Measurements from ENCODE around the gene FBLN2.
"Not testable (repeated sequence)": the region's sequence is repeated elsewhere in the genome, so short reads cannot be mapped to it uniquely, and the experiment has no call there.

Gene FBLN2

DNA sequence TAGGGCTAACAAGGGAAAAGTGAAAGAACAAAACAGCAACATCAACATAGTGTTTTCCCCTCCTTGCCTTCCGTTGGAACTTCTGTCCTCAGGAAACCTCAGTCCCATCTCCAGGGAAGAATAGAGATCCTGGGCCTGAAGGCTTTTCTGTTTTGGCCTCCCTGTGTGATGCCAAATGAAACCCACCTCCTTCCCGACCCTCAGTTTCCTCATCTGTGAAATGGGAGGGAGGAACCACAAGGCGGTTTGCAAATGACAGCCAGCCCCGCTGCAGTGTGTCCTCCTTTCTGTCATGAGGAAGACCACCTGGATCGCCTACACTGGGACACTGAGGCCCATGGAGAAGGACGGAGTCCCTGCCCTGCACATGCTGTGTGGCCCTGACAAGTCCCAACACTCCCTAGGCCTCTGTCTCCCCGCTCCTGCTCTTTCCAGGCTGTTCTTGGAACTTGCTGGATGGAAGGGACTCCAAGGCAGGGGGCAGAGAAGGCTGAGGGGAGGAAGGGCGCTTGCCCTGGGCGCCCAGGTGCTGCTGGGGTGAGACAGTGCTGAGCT lies 28.5 kb upstream of the FBLN2 start:
- DNase-seq (ENCODE audit: extremely low read depth, low read depth) = no peak
- TF ChIP-seq CTCF (IDR thresholded peaks at IDR 0.05; ENCODE audit: low read depth, low read length) = no peak

DNA sequence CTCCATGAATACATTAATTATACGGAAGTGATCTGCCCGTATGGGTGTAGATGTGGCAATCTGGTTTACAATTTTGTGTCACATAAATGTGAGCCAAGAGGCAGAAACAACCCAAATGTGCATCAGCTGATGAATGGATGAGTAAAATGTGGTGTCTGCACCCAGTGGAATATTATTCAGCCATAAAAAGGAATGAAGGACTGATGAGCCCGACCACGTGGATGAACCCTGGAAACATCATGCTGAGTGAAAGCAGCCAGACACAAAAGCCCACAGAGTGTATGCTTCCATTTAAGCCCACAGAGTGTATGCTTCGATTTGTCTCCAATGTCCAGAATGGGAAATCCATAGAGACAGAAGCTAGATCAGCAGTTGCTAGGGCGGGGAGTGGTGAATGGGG lies 27.6 kb upstream of the FBLN2 start:
- TF ChIP-seq CTCF (IDR thresholded peaks at IDR 0.05; ENCODE audit: low read depth, low read length) = no peak
- DNase-seq (ENCODE audit: extremely low read depth, low read depth) = no peak

GRCh38 chr3:13521749-13522148 lies 27.2 kb upstream of the FBLN2 start:
- not testable (repeated sequence) for DNase-seq (ENCODE audit: extremely low read depth, low read depth)

- no peak for DNase-seq (ENCODE audit: extremely low read depth, low read depth)
- TF ChIP-seq CTCF (IDR thresholded peaks at IDR 0.05; ENCODE audit: low read depth, low read length) = no peak
Observed at GRCh38 chr3:13522236-13522635, 26.7 kb upstream of the FBLN2 start.

DNA sequence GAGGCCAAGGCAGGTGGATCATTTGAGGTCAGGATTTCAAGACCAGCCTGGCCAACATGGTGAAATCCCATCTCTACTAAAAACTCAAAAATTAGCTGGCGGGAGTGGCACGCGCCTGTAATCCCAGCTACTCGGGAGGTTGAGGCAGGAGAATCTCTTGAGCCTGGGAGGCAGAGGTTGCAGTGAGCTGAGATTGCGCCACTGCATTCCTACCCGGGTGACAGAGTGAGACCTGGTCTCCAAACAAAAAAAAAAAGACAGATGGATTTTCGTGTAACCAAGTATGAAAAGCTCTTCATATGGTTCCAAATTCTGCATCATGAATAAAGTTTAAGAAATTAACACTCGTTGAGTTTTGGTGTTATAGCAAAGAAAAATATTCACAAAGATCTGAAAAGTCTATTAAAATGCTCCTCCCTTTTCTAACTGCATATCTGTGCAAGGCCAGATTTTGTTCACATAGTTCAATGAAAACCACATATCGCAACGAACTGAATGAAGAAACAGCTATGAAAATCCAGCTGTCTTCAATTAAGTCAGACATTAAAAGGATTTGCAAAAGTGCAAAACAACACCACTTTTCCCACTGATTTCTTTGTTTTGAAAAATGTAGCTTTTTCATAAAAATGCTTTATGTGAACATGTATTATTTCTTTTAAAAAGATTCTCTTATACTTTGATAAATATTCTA lies 23.8 kb upstream of the FBLN2 start:
- no peak for TF ChIP-seq CTCF (IDR thresholded peaks at IDR 0.05; ENCODE audit: low read depth, low read length)
- no peak for DNase-seq (ENCODE audit: extremely low read depth, low read depth)

DNA sequence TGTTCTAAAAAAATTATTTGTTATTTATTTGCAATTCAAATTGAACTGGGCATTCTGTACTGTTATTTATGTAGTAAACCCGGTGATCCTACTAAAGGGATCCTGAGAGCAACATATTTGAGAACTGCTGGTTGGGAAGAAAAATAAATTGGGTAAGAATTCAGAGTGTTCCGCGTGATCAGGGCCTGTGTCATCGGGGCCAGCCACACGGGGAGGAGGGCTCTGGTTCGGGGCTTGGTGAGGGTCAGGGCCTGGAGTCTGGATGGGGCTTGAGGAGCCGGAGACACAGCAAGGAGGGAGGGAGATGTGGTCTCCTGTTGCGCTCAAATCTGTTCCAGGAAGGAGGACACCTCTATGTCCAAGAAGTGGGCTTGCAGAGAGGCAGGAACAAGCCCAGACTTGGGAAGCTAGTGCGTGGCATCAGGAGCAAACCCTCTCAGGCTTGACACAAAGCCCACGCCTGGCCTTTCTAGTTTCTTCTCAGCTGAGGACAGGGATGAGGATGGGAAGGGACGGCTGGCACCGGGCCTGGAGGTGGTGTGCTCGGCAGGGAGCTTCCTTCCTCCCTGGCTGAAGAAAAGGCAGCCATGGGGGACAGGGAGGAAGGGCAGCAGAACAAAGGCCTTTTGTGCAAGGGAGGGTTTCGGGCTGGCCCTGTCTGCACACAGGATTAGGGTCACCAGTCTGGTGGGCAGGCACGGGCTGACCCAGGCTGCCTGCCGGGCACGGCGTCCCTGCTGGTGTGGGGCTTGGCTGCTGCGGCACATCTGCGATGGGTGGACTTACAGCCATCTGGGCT lies 22.9 kb upstream of the FBLN2 start:
- DNase-seq (ENCODE audit: extremely low read depth, low read depth) = no peak
- TF ChIP-seq CTCF (IDR thresholded peaks at IDR 0.05; ENCODE audit: low read depth, low read length) = no peak

- no peak for DNase-seq (ENCODE audit: extremely low read depth, low read depth)
- no peak for TF ChIP-seq CTCF (IDR thresholded peaks at IDR 0.05; ENCODE audit: low read depth, low read length)
Observed at GRCh38 chr3:13526626-13526949, 22.3 kb upstream of the FBLN2 start.
